ENCODE results near the gene NDRG2. TPM values are rescaled to one million over a fixed set of nuclear protein-coding genes. Genes with fewer than 3 reads are reported as not detected.

Gene NDRG2
- total RNA-seq, 1 experiment from 2014 or later: 0.82 TPM

DNA sequence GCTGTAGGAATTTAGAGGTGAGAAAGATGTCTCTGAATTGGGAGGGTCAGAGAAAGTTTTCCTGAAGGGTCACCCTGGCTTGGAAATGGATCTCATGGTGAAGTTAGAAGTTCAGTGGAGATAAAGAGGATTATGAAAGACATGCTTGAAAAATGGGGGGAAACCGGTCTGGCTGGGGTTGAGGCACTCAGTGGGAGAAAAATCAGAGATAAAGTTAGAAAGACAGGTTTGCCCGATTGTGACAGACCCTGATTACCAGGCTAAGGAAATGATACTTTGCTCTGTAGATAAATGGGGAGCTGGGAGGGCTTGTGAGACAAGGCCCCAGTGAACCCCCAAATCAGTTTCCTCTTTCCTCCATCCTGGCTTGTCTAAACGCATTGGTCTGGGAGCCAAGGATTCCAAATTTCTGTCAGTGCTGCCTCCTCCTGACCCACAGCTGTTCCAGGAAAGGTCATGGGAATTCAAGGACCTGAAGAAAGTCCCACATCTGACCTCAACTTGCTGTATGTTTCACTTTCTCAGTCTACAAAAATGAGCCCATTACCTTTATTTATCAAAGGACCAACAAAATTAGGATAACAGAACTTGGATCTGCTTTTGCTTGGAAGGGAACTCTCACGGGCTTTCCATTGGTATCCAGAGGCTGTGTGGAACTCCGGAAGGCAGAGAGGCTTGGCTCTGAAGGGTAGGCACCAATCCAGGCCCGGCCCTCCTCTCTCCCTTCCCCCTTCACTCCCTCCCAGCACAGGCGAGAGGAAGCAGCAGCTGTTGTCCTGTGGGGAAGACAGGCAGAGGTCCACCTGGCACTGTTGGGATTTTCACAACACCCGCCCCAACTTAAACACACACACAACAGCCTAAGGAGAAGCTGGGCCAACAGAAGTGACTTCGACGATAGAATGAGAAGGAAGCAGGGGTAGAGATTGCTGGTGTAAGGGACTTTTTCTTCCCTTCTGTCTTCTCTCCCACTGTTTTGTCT lies 13.9 kb upstream of the NDRG2 start:
- TF ChIP-seq, protein P1, sequence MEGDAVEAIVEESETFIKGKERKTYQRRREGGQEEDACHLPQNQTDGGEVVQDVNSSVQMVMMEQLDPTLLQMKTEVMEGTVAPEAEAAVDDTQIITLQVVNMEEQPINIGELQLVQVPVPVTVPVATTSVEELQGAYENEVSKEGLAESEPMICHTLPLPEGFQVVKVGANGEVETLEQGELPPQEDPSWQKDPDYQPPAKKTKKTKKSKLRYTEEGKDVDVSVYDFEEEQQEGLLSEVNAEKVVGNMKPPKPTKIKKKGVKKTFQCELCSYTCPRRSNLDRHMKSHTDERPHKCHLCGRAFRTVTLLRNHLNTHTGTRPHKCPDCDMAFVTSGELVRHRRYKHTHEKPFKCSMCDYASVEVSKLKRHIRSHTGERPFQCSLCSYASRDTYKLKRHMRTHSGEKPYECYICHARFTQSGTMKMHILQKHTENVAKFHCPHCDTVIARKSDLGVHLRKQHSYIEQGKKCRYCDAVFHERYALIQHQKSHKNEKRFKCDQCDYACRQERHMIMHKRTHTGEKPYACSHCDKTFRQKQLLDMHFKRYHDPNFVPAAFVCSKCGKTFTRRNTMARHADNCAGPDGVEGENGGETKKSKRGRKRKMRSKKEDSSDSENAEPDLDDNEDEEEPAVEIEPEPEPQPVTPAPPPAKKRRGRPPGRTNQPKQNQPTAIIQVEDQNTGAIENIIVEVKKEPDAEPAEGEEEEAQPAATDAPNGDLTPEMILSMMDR (IDR thresholded peaks at IDR 0.05; ENCODE audit: unreplicated experiment): no peak
- POLR2A ChIA-PET: interaction anchor here (0.6 kb wide), 1 partner anchor 52 kb away, joined by 3 read pairs; no protein-coding TSS in a partner anchor
- intact Hi-C loops (cut with micrococcal nuclease): no loop called here
- Mint-ChIP-seq H3K27me3 (ENCODE audit: insufficient read depth, unreplicated experiment) (no peaks in the 10 kb centered on the region), H3K4me1 (ENCODE audit: insufficient read depth, unreplicated experiment) (peaks cover 25% of the 10 kb centered on the region), H3K9me3 (ENCODE audit: unreplicated experiment) (no peaks in the 10 kb centered on the region), H3K36me3 (ENCODE audit: insufficient read depth, unreplicated experiment) (no peaks in the 10 kb centered on the region), H3K4me3 (ENCODE audit: unreplicated experiment) (no peak overlapping the region), H3K27ac (ENCODE audit: low read depth, unreplicated experiment) (no peak overlapping the region)
- no peak for DNase-seq (ENCODE audit: unreplicated experiment)
- CTCF ChIA-PET: interaction anchor here (1.0 to 7.2 kb wide), 15 partner anchors 8 to 344 kb away, joined by 3 to 391 read pairs (median 28); partner anchors contain the start of genes ARHGEF40, SLC39A2 and TPPP2
- BruUV-seq (replicated peaks): no TSS peak

DNA sequence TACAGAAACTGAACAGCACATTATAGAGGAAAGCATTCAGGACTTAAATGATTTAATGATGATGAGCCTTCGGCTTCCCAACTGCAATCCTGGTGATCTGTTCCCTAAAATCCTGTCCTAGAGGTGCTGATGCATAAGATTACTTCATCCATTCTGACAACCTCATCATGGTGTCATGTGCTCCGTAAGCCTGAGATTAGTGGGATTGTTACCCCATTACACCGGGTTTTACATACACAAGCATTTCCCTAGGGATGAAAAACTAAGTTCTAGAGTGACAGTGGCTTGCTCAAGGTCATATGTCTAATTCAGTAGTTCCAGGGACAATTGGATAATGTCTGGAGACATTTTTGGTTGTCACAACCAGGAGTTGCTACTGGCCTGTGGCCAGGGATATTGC lies 12.3 kb upstream of the NDRG2 start:
- peaks cover 11% of the 10 kb centered on the region for H3K4me1 Mint-ChIP-seq (ENCODE audit: insufficient read depth, unreplicated experiment)
- H3K27me3 Mint-ChIP-seq (ENCODE audit: insufficient read depth, unreplicated experiment): no peaks in the 10 kb centered on the region
- TF ChIP-seq, protein P1 (IDR thresholded peaks at IDR 0.05; ENCODE audit: unreplicated experiment): no peak
- CTCF ChIA-PET: interaction anchor here (0.5 to 3.7 kb wide), 7 partner anchors 11 to 1077 kb away, joined by 3 to 21 read pairs (median 4); no protein-coding TSS in a partner anchor
- H3K4me3 Mint-ChIP-seq (ENCODE audit: unreplicated experiment): no peak overlapping the region
- DNase-seq (ENCODE audit: unreplicated experiment): no peak
- H3K9me3 Mint-ChIP-seq (ENCODE audit: unreplicated experiment): no peaks in the 10 kb centered on the region
- intact Hi-C loops (cut with micrococcal nuclease): no loop called here
- BruUV-seq (replicated peaks): no TSS peak
- no peaks in the 10 kb centered on the region for H3K36me3 Mint-ChIP-seq (ENCODE audit: insufficient read depth, unreplicated experiment)
- H3K27ac Mint-ChIP-seq (ENCODE audit: low read depth, unreplicated experiment): no peak overlapping the region
- POLR2A ChIA-PET: interaction anchor here (0.7 kb wide), 1 partner anchor 23 kb away, joined by 3 read pairs; no protein-coding TSS in a partner anchor

DNA sequence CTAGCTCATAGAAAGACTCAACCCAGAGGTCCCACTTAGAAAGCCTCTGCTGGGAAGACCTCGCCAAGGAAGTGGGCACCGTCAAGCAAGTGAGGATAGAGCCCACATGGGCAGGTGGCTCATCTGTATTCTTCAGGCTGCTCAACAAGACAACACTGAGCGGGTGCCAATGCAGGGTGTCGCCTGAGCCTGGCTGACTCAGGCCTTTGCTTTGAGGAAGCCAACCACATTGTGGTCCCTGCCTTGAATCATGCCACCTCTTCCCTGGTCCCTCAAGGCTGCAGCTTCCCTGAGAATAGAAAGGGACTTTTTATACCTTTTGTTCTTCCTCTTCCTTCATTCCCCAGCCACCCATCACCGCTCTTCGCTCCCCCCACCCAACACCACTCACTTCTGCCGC lies 11.9 kb upstream of the NDRG2 start:
- ChIA-PET POLR2A (no interaction called here), CTCF (interaction anchor here (0.5 to 6.6 kb wide), 8 partner anchors 10 to 65 kb away, joined by 3 to 104 read pairs (median 8); no protein-coding TSS in a partner anchor)
- Mint-ChIP-seq H3K4me3 (ENCODE audit: unreplicated experiment) (no peak overlapping the region), H3K4me1 (ENCODE audit: insufficient read depth, unreplicated experiment) (peaks cover 6% of the 10 kb centered on the region), H3K36me3 (ENCODE audit: insufficient read depth, unreplicated experiment) (no peaks in the 10 kb centered on the region), H3K9me3 (ENCODE audit: unreplicated experiment) (no peaks in the 10 kb centered on the region), H3K27me3 (ENCODE audit: insufficient read depth, unreplicated experiment) (no peaks in the 10 kb centered on the region), H3K27ac (ENCODE audit: low read depth, unreplicated experiment) (no peak overlapping the region)
- TF ChIP-seq, protein P1 (IDR thresholded peaks at IDR 0.05; ENCODE audit: unreplicated experiment): no peak
- BruUV-seq (replicated peaks): no TSS peak
- no peak for DNase-seq (ENCODE audit: unreplicated experiment)
- intact Hi-C loops (cut with micrococcal nuclease): no loop called here

DNA sequence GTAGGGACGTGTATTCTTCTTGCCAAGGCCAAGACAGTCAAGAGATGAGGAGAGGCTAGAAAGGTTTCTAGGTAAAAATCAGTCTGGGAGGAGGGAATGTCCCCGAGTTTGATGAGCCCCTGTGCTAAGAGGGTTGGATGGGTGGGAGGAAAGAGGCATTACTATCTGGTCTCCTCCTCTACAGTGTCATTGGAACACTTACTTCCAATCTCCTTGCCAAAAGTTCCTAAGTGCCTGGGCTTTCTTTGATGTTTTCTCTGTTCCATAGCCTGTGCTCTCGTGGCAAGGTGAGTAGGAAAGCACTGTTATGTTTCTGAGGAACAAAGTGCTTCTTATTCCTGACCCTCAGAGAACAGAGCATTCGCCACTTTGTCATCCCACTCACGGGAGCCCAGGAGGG lies 9.8 kb upstream of the NDRG2 start, which contains the start of gene RNASE13:
Gene RNASE13 (minus strand): TSS at position 101 of the 400 bp plus-strand sequence. CDS start 519 bp downstream, outside the sequence.
- POLR2A ChIA-PET: no interaction called here
- TF ChIP-seq, protein P1 (IDR thresholded peaks at IDR 0.05; ENCODE audit: unreplicated experiment): no peak
- intact Hi-C loops (cut with micrococcal nuclease): no loop called here
- no peaks in the 10 kb centered on the region for H3K9me3 Mint-ChIP-seq (ENCODE audit: unreplicated experiment)
- CTCF ChIA-PET: interaction anchor here (0.7 to 6.6 kb wide), 8 partner anchors 17 to 71 kb away, joined by 3 to 104 read pairs (median 11); no protein-coding TSS in a partner anchor
- no peaks in the 10 kb centered on the region for H3K27me3 Mint-ChIP-seq (ENCODE audit: insufficient read depth, unreplicated experiment)
- no peaks in the 10 kb centered on the region for H3K36me3 Mint-ChIP-seq (ENCODE audit: insufficient read depth, unreplicated experiment)
- no TSS peak for BruUV-seq (replicated peaks)
- H3K4me1 Mint-ChIP-seq (ENCODE audit: insufficient read depth, unreplicated experiment): no peaks in the 10 kb centered on the region
- H3K4me3 Mint-ChIP-seq (ENCODE audit: unreplicated experiment): no peak within 1 kb of the TSS
- H3K27ac Mint-ChIP-seq (ENCODE audit: low read depth, unreplicated experiment): no peak within 1 kb of the TSS
- DNase-seq (ENCODE audit: unreplicated experiment): no peak

Measured in MCF 10A (cell line).